Upper lobe of left lung (tissue), 4 donors: Measurements from ENCODE around the gene UBXN10.

ENCODE experiments used
- EP300 ChIP-seq, 4 donors: sonication (generic); formaldehyde crosslinking; IDR thresholded peaks; one replicate each; pipeline ENCODE4 v1.5.1; 2017; ENCODE audit warnings: antibody characterized with exemption in 4 of 4, control low read depth in 2 of 4
- POLR2A ChIP-seq, 4 donors: fragments of 450-650 bp; IDR thresholded peaks; one replicate each; pipeline ENCODE4 v1.5.1; 2016 to 2017; ENCODE audit warnings: antibody characterized with exemption in 4 of 4, mild to moderate bottlenecking in 2 of 4
- POLR2AphosphoS5 ChIP-seq, 2 donors: sonication (generic); formaldehyde crosslinking; IDR thresholded peaks; one replicate each; pipeline ENCODE4 v1.5.1; 2017; ENCODE audit warnings: antibody characterized with exemption in 2 of 2
- TF ChIP-seq, protein P1 (sequence below), 6 experiments: fragments of 450-650 bp in 4 of 6; fragments of 200-600 bp in 2 of 6; sonication (generic) in 2 of 6; IDR thresholded peaks; one replicate each; pipeline ENCODE4 v1.5.1; 2016 to 2019; ENCODE audit warnings: antibody characterized with exemption in 6 of 6

DNA sequence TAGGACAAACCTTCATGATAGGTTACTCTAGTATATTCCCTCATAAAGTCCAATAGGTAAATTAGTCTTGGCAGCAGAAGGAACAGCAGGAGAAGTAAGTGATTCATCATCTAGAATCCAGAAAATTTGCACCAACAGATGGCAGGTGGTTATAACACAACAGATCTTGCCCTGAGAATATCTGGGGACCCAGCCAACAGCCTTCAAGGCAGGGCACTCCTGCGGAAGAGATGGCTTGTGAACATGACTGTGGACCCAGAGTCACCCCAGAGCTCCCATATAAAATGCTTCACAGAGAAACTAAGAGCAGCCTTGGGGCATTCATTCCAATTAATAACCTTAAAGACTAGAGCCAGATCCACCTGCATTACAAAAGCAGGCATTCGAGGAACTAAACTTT lies 8.3 kb downstream of the UBXN10 start:
- TF ChIP-seq, protein P1, sequence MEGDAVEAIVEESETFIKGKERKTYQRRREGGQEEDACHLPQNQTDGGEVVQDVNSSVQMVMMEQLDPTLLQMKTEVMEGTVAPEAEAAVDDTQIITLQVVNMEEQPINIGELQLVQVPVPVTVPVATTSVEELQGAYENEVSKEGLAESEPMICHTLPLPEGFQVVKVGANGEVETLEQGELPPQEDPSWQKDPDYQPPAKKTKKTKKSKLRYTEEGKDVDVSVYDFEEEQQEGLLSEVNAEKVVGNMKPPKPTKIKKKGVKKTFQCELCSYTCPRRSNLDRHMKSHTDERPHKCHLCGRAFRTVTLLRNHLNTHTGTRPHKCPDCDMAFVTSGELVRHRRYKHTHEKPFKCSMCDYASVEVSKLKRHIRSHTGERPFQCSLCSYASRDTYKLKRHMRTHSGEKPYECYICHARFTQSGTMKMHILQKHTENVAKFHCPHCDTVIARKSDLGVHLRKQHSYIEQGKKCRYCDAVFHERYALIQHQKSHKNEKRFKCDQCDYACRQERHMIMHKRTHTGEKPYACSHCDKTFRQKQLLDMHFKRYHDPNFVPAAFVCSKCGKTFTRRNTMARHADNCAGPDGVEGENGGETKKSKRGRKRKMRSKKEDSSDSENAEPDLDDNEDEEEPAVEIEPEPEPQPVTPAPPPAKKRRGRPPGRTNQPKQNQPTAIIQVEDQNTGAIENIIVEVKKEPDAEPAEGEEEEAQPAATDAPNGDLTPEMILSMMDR (IDR thresholded peaks at IDR 0.05), result no peak
- TF ChIP-seq EP300 (IDR thresholded peaks at IDR 0.05) (no peak), POLR2A (IDR thresholded peaks at IDR 0.05) (no peak), POLR2AphosphoS5 (IDR thresholded peaks at IDR 0.05) (no peak)
